Caco-2 (cell line): ENCODE measurements around the gene KIF6. TPM values are rescaled to one million over a fixed set of nuclear protein-coding genes. Genes with fewer than 3 reads are reported as not detected.

ENCODE experiments used
- Bru-seq: library from RNA; stranded (reverse); fragments of 400-500 nt; gene quantifications from one replicate; lab custom pipeline; 2021; lab: Mats Ljungman, UMichigan
- BruChase-seq, 2 experiments: library from RNA; stranded (reverse); fragments of 400-500 nt; gene quantifications; one replicate each; lab custom pipeline; 2021; lab: Mats Ljungman, UMichigan
- BruUV-seq: library from RNA; stranded (reverse); fragments of 400-500 nt; replicated peaks from 2 replicates; lab custom pipeline; 2021; lab: Mats Ljungman, UMichigan
- CTCF ChIA-PET: fragments of 300-600 bp; sonication (Branson Sonifier 250); formaldehyde crosslinking; loops from one replicate; lab custom pipeline; 2022; ENCODE audit warnings: antibody characterized with exemption; lab: Charles Lee
- POLR2A ChIA-PET: fragments of 300-600 bp; sonication (Branson Sonifier 250); formaldehyde crosslinking; loops from one replicate; lab custom pipeline; 2022; ENCODE audit warnings: antibody characterized with exemption; lab: Charles Lee
- DNase-seq, 2 experiments: peaks; one replicate each; pipeline versions ENCODE4 v3.0.0 to v3.0.0-alpha.2; 2020 to 2022
- H3K27me3 ChIP-seq: replicated peaks from 2 replicates; pipeline ENCODE4 v1.6.0; 2011; ENCODE audit warnings: low read length; ENCODE audit not compliant: control insufficient read depth, insufficient read depth
- H3K36me3 ChIP-seq: 2 replicates; pipeline ENCODE4 v1.5.1; 2011; ENCODE audit warnings: low read length; ENCODE audit not compliant: control insufficient read depth, insufficient read depth
- H3K4me1 ChIP-seq: fragments of 250-450 bp; sonication (Bioruptor Pico); 2 replicates; pipeline ENCODE4 v1.5.1; 2020; ENCODE audit warnings: mild to moderate bottlenecking
- H3K4me3 ChIP-seq: 2 replicates; pipeline ENCODE4 v1.5.1; 2011; ENCODE audit warnings: low read depth, mild to moderate bottlenecking, control low read depth, low read length
- H3K9me3 ChIP-seq: fragments of 250-450 bp; sonication (Bioruptor Pico); 2 replicates; pipeline ENCODE4 v1.5.1; 2020; ENCODE audit warnings: mild to moderate bottlenecking, moderate library complexity
- H3K27ac Mint-ChIP-seq: one replicate; pipeline ENCODE4 v1.8.0; 2022; ENCODE audit warnings: mixed read lengths; ENCODE audit not compliant: unreplicated experiment
- H3K27me3 Mint-ChIP-seq: one replicate; pipeline ENCODE4 v1.8.0; 2022; ENCODE audit warnings: mixed read lengths; ENCODE audit not compliant: insufficient read depth, unreplicated experiment
- H3K36me3 Mint-ChIP-seq: one replicate; pipeline ENCODE4 v1.8.0; 2022; ENCODE audit warnings: mild to moderate bottlenecking, mixed read lengths; ENCODE audit not compliant: insufficient read depth, unreplicated experiment
- H3K4me1 Mint-ChIP-seq: one replicate; pipeline ENCODE4 v1.8.0; 2022; ENCODE audit warnings: low read depth, mixed read lengths; ENCODE audit not compliant: unreplicated experiment
- H3K4me3 Mint-ChIP-seq: one replicate; pipeline ENCODE4 v1.8.0; 2022; ENCODE audit warnings: mild to moderate bottlenecking, moderate library complexity, mixed read lengths; ENCODE audit not compliant: unreplicated experiment
- H3K9me3 Mint-ChIP-seq: one replicate; pipeline ENCODE4 v1.8.0; 2022; ENCODE audit warnings: mixed read lengths; ENCODE audit not compliant: unreplicated experiment
- CTCF ChIP-seq, 2 experiments: fragments of 200-600 bp in 1 of 2; IDR thresholded peaks; 1 replicate in 1 of 2; 2 replicates in 1 of 2; pipeline versions ENCODE4 v1.5.1 to v1.8.0; 2011 to 2022; ENCODE audit warnings: antibody characterized with exemption in 1 of 2, control low read depth in 1 of 2, inconsistent platforms in 1 of 2, low read depth in 1 of 2, low read length in 1 of 2, mild to moderate bottlenecking in 1 of 2, moderate library complexity in 1 of 2; ENCODE audit not compliant: insufficient read depth in 1 of 2, severe bottlenecking in 1 of 2, unreplicated experiment in 1 of 2
- intact Hi-C: fragments of 100-400 bp; cut with micrococcal nuclease; formaldehyde crosslinking; loops from one replicate; pipeline ENCODE4 v1.10.0; 2022; ENCODE audit not compliant: unreplicated experiment
- long read RNA-seq: library from polyadenylated mRNA; stranded (forward); transcript quantifications from one replicate; pipeline ENCODE4 v2.0.0, GENCODE V29; 2022
- total RNA-seq: library from RNA; stranded (reverse); gene quantifications from 2 replicates; pipeline ENCODE4 v1.2.3, GENCODE V29; 2022

The KIF6 gene
- total RNA-seq (not detected in 2 replicates), Bru-seq, nascent RNA (percentile 8 among the genes with signal in this experiment), BruChase-seq, experiment 1, labeled RNA remaining after a 2-hour chase (percentile 6 among the genes with signal in this experiment), BruChase-seq, experiment 2, labeled RNA remaining after a 6-hour chase (percentile 3 among the genes with signal in this experiment)
- long read RNA-seq: 0 reads

DNA sequence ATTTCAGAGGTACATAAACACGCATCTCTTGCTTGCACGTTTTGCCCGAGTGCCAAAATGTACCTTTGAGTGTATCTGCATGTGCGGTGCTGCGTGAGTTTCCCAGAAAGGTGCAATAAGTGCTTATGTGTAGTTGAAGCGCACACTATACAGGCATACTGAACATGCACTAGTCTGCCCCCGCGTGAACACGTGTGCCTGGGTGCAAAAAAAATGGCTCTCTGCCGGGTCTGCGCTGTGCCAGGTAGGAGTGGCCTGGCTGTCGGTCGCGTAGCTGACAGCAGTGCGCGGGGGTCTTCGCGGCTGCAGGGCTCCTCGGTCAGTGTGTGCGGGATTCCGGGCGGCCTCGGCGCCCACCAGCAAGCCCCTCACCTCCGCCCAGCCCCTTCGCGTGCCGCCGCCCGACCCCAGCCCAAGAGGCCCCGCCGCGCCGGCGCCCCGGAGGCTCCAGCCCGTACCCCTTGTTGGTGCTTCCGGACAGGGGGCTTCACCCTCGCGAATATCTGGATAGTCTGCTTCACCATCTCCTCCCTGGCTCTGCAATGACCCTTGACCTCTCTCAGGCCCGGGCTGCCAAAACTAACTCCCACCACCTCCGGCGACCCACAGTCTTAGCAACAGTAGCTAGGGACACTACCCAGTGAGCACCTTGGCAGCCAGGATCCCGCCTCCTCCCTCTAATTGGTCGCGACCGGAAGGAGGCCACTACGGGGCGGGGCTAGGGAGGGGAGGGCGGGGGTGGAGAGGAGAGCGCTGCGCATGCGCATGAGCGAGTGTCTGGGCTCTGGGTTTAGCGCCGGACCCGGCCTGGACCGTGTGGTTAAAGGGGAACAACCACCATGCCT lies at the start of gene KIF6:
Gene KIF6, minus strand, starts transcription at position 622 of the 845 bp plus-strand sequence. Its CDS starts 98 bp downstream, at position 524.
- peak within 1 kb of the TSS; percentile 93 for H3K27ac Mint-ChIP-seq
- Histone ChIP-seq H3K27me3 (no peaks in the 10 kb centered on the region), H3K4me1 (no peaks in the 10 kb centered on the region), H3K36me3 (no peaks in the 10 kb centered on the region), H3K4me3 (peak within 1 kb of the TSS; percentile 84), H3K9me3 (no peaks in the 10 kb centered on the region)
- H3K4me1 Mint-ChIP-seq: no peaks in the 10 kb centered on the region
- no TSS peak for BruUV-seq
- peak within 1 kb of the TSS; percentile 95 for H3K4me3 Mint-ChIP-seq
- no peaks in the 10 kb centered on the region for H3K36me3 Mint-ChIP-seq
- ChIA-PET POLR2A (interaction anchor here (0.5 kb wide), 1 partner anchor 176 kb away, joined by 4 read pairs; no protein-coding TSS in a partner anchor), CTCF (no interaction called here)
- peaks cover 6% of the 10 kb centered on the region for H3K27me3 Mint-ChIP-seq
- intact Hi-C loops: loop anchor here (10.0 kb wide), 1 partner anchor 350 kb away; no protein-coding TSS in a partner anchor
- no peak for TF ChIP-seq CTCF (IDR thresholded peaks at IDR 0.05; ENCODE audit: insufficient read depth in 1 of 2, low read depth in 1 of 2, low read length in 1 of 2, severe bottlenecking in 1 of 2, unreplicated experiment in 1 of 2)
- H3K9me3 Mint-ChIP-seq: no peaks in the 10 kb centered on the region
- peak; percentile 89 to 93 for DNase-seq

DNA sequence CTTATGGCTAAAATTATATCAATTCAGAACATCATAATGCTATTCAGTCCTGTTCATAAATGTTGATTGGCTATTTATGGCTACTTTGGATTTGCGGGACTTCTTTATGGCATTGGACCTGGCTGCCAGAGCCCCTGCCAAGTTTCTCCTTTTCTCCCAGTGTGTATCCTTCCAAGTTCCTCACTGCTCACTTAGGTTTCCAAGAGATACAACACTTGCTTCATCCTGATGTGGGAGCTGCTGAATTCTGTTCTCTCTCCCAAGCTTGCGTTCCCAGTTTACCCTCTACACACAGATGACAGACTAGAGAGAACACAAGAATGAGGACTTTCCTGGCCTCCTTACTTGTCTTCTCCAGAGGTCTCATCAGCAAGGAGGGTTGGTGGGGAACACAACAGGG lies 48.6 kb upstream of the KIF6 start:
- BruUV-seq: no TSS peak
- H3K4me1 ChIP-seq: no peaks in the 10 kb centered on the region
- TF ChIP-seq CTCF (IDR thresholded peaks at IDR 0.05; ENCODE audit: insufficient read depth in 1 of 2, low read depth in 1 of 2, low read length in 1 of 2, severe bottlenecking in 1 of 2, unreplicated experiment in 1 of 2): no peak
- no peaks in the 10 kb centered on the region for H3K36me3 Mint-ChIP-seq
- CTCF ChIA-PET: no interaction called here
- H3K4me3 Mint-ChIP-seq: no peak overlapping the region
- no peak for DNase-seq
- no peak overlapping the region for H3K4me3 ChIP-seq
- peaks cover 6% of the 10 kb centered on the region for H3K27me3 Mint-ChIP-seq
- no peak overlapping the region for H3K27ac Mint-ChIP-seq
- POLR2A ChIA-PET: no interaction called here
- no peaks in the 10 kb centered on the region for H3K4me1 Mint-ChIP-seq
- no peaks in the 10 kb centered on the region for H3K9me3 ChIP-seq
- intact Hi-C loops: no loop called here
- H3K27me3 ChIP-seq: peaks cover 1% of the 10 kb centered on the region; the same call in 1 of the 2 replicates
- no peaks in the 10 kb centered on the region for H3K9me3 Mint-ChIP-seq
- H3K36me3 ChIP-seq: no peaks in the 10 kb centered on the region

DNA sequence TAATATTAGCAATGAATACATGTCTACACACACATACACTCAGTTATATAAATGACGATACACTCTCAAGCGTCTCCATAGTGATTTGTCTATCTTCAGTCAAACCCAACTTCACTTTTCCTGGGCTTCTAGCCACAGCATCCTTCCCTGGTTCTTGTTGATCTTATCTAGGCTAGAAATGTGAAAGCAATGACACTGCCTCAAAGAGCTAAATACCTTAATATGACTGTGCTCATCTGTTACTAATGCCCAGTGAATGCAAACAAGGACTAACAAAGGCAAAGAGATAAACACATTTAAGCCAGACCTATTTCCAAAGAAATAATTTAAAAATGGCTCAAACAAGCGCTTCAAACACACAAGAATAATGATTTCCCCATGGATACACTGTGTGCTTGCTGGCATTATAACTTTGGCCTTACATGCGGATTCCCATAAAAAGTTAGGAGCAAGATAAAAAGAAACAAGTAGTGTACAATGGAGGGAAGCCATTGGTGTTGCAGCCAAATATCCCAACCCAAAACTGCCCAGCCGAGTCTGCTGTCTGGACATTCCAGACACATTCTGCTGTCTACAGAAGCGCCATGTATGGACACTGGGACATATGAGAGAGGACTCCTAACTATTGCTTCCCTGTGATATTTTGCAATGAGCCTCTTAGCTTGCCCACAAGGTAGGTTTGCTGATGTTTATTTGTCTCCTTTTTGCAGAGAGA lies 47.5 kb upstream of the KIF6 start:
- H3K4me3 ChIP-seq: no peak overlapping the region
- no peaks in the 10 kb centered on the region for H3K4me1 Mint-ChIP-seq
- H3K27me3 ChIP-seq: peaks cover 1% of the 10 kb centered on the region; the same call in 1 of the 2 replicates
- no peaks in the 10 kb centered on the region for H3K36me3 ChIP-seq
- intact Hi-C loops: no loop called here
- no TSS peak for BruUV-seq
- H3K4me1 ChIP-seq: no peaks in the 10 kb centered on the region
- H3K27me3 Mint-ChIP-seq: peaks cover 6% of the 10 kb centered on the region
- H3K27ac Mint-ChIP-seq: no peak overlapping the region
- CTCF ChIA-PET: interaction anchor here (0.5 kb wide), 1 partner anchor 721 kb away, joined by 3 read pairs; no protein-coding TSS in a partner anchor
- TF ChIP-seq CTCF (IDR thresholded peaks at IDR 0.05; ENCODE audit: insufficient read depth in 1 of 2, low read depth in 1 of 2, low read length in 1 of 2, severe bottlenecking in 1 of 2, unreplicated experiment in 1 of 2): no peak
- POLR2A ChIA-PET: no interaction called here
- H3K9me3 Mint-ChIP-seq: no peaks in the 10 kb centered on the region
- no peak overlapping the region for H3K4me3 Mint-ChIP-seq
- no peak for DNase-seq
- H3K9me3 ChIP-seq: no peaks in the 10 kb centered on the region
- no peaks in the 10 kb centered on the region for H3K36me3 Mint-ChIP-seq
